ENCODE data around the gene PRR33.

PRR33 gene

DNA sequence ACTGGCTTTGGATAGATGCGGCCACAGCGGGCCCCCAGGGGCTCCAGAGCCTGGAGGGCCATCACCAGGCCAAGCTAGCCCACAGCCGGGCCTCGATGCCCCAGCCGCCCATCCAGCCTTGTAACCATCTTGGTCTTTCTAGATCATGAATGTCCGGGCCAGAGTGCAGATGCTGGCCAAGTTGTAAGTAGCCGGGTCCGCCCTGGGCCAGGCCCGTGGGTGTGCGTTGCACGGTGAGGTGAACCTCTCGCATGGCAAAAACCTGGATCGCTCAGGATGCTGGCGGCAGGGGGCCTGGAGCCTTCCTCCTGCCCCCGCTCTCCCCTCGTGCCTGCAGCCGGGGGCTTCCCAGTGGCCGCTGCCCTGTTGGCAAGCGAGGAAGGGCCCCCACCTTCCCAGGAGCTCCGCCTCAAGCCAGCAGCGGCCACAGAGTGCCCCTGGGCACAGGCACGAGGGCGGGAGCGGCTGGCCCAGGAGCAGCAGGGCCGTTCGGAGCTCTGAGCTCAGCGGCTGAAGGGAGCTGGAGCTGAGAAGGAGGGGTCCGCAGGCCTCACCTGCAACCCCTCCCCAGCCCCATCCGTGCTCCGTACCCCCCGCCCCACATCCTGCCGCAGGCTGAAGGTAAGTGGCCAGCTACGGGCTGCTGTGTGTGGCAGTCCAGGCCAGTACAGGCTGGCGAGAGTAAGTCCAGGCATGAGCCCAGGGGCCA is 44.5 kb upstream of the PRR33 start:
- WGBS (ENCODE audit: insufficient coverage): 94% methylated on average over 22 of the region's 34 CpGs
- CTCF ChIA-PET: interaction anchor here (0.9 to 1.7 kb wide), 4 partner anchors 29 to 53 kb away, joined by 3 to 4 read pairs (median 3); no protein-coding TSS in a partner anchor

DNA sequence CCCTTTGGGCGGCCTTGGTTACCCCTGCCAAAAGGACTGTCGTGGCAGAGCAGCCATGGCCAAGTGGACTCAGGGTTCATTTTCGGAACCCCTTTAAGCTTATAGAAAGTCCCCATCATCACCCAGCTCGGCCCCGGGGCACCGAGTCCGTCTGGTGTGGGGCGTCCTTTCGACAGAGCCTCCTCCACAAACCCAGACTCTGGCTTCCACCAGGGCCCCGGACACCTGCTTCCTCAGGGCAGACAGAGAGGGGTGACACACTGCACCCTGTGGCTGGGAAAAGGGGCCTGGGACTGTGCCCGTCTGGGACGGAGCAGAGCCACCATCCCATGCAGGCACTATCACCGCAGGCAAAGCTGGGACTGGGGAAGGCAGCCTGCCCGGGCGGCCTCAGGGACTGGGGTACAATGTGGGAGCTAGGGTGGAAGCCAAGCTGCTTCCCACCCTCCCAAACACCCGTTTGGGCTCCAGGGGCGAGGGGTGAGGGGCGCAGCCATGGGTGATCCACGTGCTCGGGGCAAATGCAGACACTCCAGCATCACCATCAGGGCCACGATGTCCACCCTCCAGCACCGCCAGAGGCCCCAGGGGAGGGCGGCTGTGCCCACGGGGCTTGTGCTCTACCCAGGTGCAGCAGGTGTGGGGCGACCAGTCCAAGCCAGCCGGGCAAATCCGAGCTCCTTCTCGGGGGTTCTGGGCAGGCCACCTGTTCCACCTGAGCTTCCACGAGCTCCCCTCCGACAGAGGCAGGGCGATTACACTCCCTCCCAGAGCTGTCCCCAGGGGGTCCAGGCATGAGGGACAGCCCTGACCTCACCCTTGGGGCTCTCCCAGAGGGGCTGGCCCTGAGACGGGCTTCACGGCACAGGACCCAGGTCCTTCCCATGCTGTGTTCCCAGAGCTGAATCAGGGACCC is 43.7 kb upstream of the PRR33 start:
- ChIA-PET POLR2A (interaction anchor here (1.1 kb wide), 1 partner anchor 23 kb away, joined by 3 read pairs; no protein-coding TSS in a partner anchor), CTCF (interaction anchor here (0.9 to 1.7 kb wide), 5 partner anchors 29 to 53 kb away, joined by 3 to 5 read pairs (median 3); no protein-coding TSS in a partner anchor)
- Histone ChIP-seq H3K9me3 (ENCODE audit: control extremely low read depth in 1 of 5, control insufficient read depth in 4 of 5, insufficient read depth in 2 of 5, low read depth in 1 of 5, low read length in 4 of 5) (no peaks in the 10 kb centered on the region), H3K36me3 (ENCODE audit: control insufficient read depth in 4 of 4, insufficient read depth in 4 of 4, low read length in 3 of 4) (no peaks in the 10 kb centered on the region), H3K27ac (ENCODE audit: insufficient read depth in 1 of 2, low read depth in 1 of 2, low read length in 2 of 2, poor library complexity in 1 of 2, severe bottlenecking in 2 of 2) (no peak overlapping the region), H3K27me3 (replicated peaks in 2 of 5; ENCODE audit: control insufficient read depth in 4 of 5, insufficient read depth in 5 of 5, low read length in 4 of 5) (no peaks in the 10 kb centered on the region), H3K4me1 (ENCODE audit: control extremely low read depth in 1 of 4, control insufficient read depth in 4 of 4, insufficient read depth in 4 of 4, low read length in 3 of 4) (peaks cover 2 to 49% (median 35%) of the 10 kb centered on the region in 4 experiments), H3K4me3 (ENCODE audit: control insufficient read depth in 1 of 7, extremely low read depth in 1 of 7, insufficient read depth in 4 of 7, low read depth in 2 of 7, low read length in 6 of 7) (no peak overlapping the region)
- WGBS (ENCODE audit: insufficient coverage): 93% methylated on average over 33 of the region's 33 CpGs
- no peak for DNase-seq

More for the DNA sequence above, 44.5 kb upstream of the PRR33 start:
- DNase-seq: no peak
- Histone ChIP-seq H3K4me3 (ENCODE audit: control insufficient read depth in 1 of 7, extremely low read depth in 1 of 7, insufficient read depth in 4 of 7, low read depth in 2 of 7, low read length in 6 of 7) (no peak overlapping the region), H3K27me3 (replicated peaks in 2 of 5; ENCODE audit: control insufficient read depth in 4 of 5, insufficient read depth in 5 of 5, low read length in 4 of 5) (no peaks in the 10 kb centered on the region), H3K9me3 (ENCODE audit: control extremely low read depth in 1 of 5, control insufficient read depth in 4 of 5, insufficient read depth in 2 of 5, low read depth in 1 of 5, low read length in 4 of 5) (no peaks in the 10 kb centered on the region), H3K4me1 (ENCODE audit: control extremely low read depth in 1 of 4, control insufficient read depth in 4 of 4, insufficient read depth in 4 of 4, low read length in 3 of 4) (peaks cover 0 to 40% (median 31%) of the 10 kb centered on the region in 4 experiments), H3K36me3 (ENCODE audit: control insufficient read depth in 4 of 4, insufficient read depth in 4 of 4, low read length in 3 of 4) (no peaks in the 10 kb centered on the region), H3K27ac (ENCODE audit: insufficient read depth in 1 of 2, low read depth in 1 of 2, low read length in 2 of 2, poor library complexity in 1 of 2, severe bottlenecking in 2 of 2) (no peak overlapping the region)
- POLR2A ChIA-PET: no interaction called here

DNA sequence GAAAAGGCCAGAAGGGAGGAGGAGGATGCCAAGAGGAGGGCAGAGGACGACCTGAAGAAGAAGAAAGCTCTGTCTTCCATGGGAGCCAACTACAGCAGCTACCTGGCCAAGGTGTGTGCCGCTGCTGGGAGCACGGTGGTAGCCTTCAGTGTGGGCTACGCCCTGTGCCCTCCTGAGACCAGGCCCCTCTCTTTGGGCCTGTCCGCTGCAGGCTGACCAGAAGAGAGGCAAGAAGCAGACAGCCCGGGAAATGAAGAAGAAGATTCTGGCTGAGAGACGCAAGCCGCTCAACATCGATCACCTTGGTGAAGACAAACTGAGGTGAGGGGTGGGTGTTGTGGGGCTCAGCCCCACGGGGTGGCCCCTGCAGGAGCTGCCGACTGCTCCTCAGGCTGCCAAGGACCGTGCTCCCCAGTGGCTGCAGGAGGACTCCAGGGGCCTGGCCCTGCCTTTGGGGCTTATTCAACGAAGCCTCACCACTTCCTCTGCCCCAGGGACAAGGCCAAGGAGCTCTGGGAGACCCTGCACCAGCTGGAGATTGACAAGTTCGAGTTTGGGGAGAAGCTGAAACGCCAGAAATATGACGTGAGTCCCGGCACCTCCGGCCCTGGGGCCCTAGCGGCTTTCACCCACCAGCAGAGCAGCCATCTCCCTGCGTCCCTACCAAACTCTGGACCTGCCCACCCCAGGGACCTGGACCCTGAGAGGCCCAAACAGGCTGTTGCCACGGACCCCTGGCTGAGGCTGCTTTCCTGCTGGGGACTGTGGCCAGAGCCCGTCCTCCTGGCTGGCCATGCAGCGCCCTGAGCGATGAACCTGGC is 42.9 kb upstream of the PRR33 start:
- ChIA-PET CTCF (interaction anchor here (1.1 to 3.4 kb wide), 5 partner anchors 13 to 35 kb away, joined by 3 to 17 read pairs (median 3); no protein-coding TSS in a partner anchor), POLR2A (interaction anchor here (1.1 kb wide), 1 partner anchor 22 kb away, joined by 3 read pairs; no protein-coding TSS in a partner anchor)
- H3K4me1 ChIP-seq (ENCODE audit: control extremely low read depth in 1 of 4, control insufficient read depth in 4 of 4, insufficient read depth in 4 of 4, low read length in 3 of 4): peaks cover 2 to 55% (median 35%) of the 10 kb centered on the region in 4 experiments
- no peak overlapping the region for H3K27ac ChIP-seq (ENCODE audit: insufficient read depth in 1 of 2, low read depth in 1 of 2, low read length in 2 of 2, poor library complexity in 1 of 2, severe bottlenecking in 2 of 2)
- no peak for DNase-seq
- H3K36me3 ChIP-seq (ENCODE audit: control insufficient read depth in 4 of 4, insufficient read depth in 4 of 4, low read length in 3 of 4): no peaks in the 10 kb centered on the region
- no peak overlapping the region for H3K4me3 ChIP-seq (ENCODE audit: control insufficient read depth in 1 of 7, extremely low read depth in 1 of 7, insufficient read depth in 4 of 7, low read depth in 2 of 7, low read length in 6 of 7)
- H3K27me3 ChIP-seq (replicated peaks in 2 of 5; ENCODE audit: control insufficient read depth in 4 of 5, insufficient read depth in 5 of 5, low read length in 4 of 5): no peaks in the 10 kb centered on the region
- H3K9me3 ChIP-seq (ENCODE audit: control extremely low read depth in 1 of 5, control insufficient read depth in 4 of 5, insufficient read depth in 2 of 5, low read depth in 1 of 5, low read length in 4 of 5): no peaks in the 10 kb centered on the region
- WGBS (ENCODE audit: insufficient coverage): 77% methylated on average over 17 of the region's 24 CpGs

DNA sequence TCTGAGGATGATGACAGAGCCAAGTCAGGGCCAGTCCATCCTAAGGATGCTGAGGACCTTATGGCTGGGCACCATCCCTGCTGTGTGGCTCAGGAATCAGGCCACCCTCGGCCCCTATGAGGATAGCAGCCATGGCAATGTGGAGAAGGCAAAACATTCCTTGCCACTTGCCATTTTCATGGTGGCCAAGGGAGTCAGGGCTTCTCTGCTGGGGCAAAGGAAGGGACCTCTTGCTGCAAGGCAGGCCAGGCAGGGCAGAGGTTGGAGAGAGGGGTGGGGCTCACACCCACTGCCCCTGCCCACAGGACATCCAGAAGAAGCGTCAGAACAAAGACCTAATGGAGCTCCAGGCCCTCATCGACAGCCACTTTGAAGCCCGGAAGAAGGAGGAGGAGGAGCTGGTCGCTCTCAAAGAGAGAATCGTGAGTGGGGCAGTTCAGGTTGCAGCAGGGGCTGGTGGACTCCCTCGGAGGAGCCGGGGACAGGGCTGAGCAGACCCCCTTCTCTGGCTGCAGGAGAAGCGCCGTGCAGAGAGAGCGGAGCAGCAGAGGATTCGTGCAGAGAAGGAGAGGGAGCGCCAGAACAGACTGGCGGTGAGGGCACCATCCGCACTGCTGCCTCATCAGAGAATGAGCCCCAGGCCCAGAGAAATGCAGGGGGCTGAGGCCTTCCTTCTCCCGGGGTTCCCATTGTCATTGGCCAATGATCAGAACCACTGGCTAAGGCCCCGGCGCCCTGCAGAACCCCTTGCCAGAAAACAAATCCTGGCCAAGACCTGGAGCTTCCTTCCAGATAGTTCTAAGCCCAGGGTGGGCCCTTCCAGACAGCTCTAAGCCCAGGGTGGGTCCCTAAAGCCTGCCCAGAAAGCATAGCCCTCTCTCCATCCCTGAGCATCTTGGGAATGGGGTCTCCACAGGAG is 42.0 kb upstream of the PRR33 start:
- CTCF ChIA-PET: interaction anchor here (0.6 to 3.4 kb wide), 7 partner anchors 12 to 99 kb away, joined by 3 to 17 read pairs (median 3); partner anchors contain the start of gene SYT8
- POLR2A ChIA-PET: interaction anchor here (1.1 kb wide), 1 partner anchor 21 kb away, joined by 3 read pairs; no protein-coding TSS in a partner anchor

DNA sequence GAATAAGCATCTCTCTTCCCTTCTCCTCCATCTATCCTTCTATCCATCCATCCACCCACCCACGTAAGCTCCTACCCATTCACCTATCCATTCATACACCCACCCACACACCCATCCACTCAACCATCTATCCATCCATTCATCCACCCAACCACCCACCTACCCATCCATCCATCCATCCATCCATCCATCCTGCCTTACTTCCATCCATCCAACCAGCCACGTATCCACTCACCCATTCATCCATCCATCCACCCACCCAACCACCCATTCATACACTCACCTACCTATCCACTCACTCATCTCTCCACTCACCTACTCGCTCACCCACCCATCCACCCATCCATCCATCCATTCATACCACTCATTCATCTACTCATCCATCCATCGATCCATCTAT is 41.0 kb upstream of the PRR33 start:
- Histone ChIP-seq H3K4me1 (ENCODE audit: control extremely low read depth in 1 of 4, control insufficient read depth in 4 of 4, insufficient read depth in 4 of 4, low read length in 3 of 4) (peaks cover 2 to 53% (median 25%) of the 10 kb centered on the region in 4 experiments), H3K36me3 (ENCODE audit: control insufficient read depth in 4 of 4, insufficient read depth in 4 of 4, low read length in 3 of 4) (no peaks in the 10 kb centered on the region), H3K27me3 (replicated peaks in 2 of 5; ENCODE audit: control insufficient read depth in 4 of 5, insufficient read depth in 5 of 5, low read length in 4 of 5) (no peaks in the 10 kb centered on the region), H3K27ac (ENCODE audit: insufficient read depth in 1 of 2, low read depth in 1 of 2, low read length in 2 of 2, poor library complexity in 1 of 2, severe bottlenecking in 2 of 2) (no peak overlapping the region), H3K9me3 (ENCODE audit: control extremely low read depth in 1 of 5, control insufficient read depth in 4 of 5, insufficient read depth in 2 of 5, low read depth in 1 of 5, low read length in 4 of 5) (no peaks in the 10 kb centered on the region), H3K4me3 (ENCODE audit: control insufficient read depth in 1 of 7, extremely low read depth in 1 of 7, insufficient read depth in 4 of 7, low read depth in 2 of 7, low read length in 6 of 7) (peak overlapping the region in 1 of 7 experiments; percentile 63)
- CTCF ChIA-PET: interaction anchor here (0.5 to 3.4 kb wide), 7 partner anchors 12 to 159 kb away, joined by 3 to 17 read pairs (median 3); partner anchors contain the start of gene SYT8
- no peak for DNase-seq
- POLR2A ChIA-PET: interaction anchor here (0.6 to 1.2 kb wide), 2 partner anchors 15 to 35 kb away, joined by 3 to 4 read pairs; no protein-coding TSS in a partner anchor
- 100% methylated on average over 3 of the region's 4 CpGs for WGBS (ENCODE audit: insufficient coverage)

More for the DNA sequence above, 42.0 kb upstream of the PRR33 start:
- Histone ChIP-seq H3K4me3 (ENCODE audit: control insufficient read depth in 1 of 7, extremely low read depth in 1 of 7, insufficient read depth in 4 of 7, low read depth in 2 of 7, low read length in 6 of 7) (no peak overlapping the region), H3K9me3 (ENCODE audit: control extremely low read depth in 1 of 5, control insufficient read depth in 4 of 5, insufficient read depth in 2 of 5, low read depth in 1 of 5, low read length in 4 of 5) (no peaks in the 10 kb centered on the region), H3K4me1 (ENCODE audit: control extremely low read depth in 1 of 4, control insufficient read depth in 4 of 4, insufficient read depth in 4 of 4, low read length in 3 of 4) (peaks cover 2 to 53% (median 30%) of the 10 kb centered on the region in 4 experiments), H3K36me3 (ENCODE audit: control insufficient read depth in 4 of 4, insufficient read depth in 4 of 4, low read length in 3 of 4) (no peaks in the 10 kb centered on the region), H3K27ac (ENCODE audit: insufficient read depth in 1 of 2, low read depth in 1 of 2, low read length in 2 of 2, poor library complexity in 1 of 2, severe bottlenecking in 2 of 2) (no peak overlapping the region), H3K27me3 (replicated peaks in 2 of 5; ENCODE audit: control insufficient read depth in 4 of 5, insufficient read depth in 5 of 5, low read length in 4 of 5) (no peaks in the 10 kb centered on the region)
- no peak for DNase-seq
- WGBS (ENCODE audit: insufficient coverage): 98% methylated on average over 14 of the region's 18 CpGs
